Fibroblast of lung (primary cell): Measurements from ENCODE around the gene SLC16A1. TPM values are rescaled to one million over a fixed set of nuclear protein-coding genes. Genes with fewer than 3 reads are reported as not detected.

Source experiments
- DNase-seq, 2 donors: peaks; one replicate each; pipeline versions ENCODE4 v3.0.0 to v3.0.0-alpha.2; 2010; ENCODE audit warnings: low read depth in 2 of 2
- H2AFZ ChIP-seq: 2 replicates; pipeline ENCODE4 v1.5.1; 2012; ENCODE audit warnings: low read length, control low read depth, inconsistent platforms
- H3K27ac ChIP-seq: 2 replicates; pipeline ENCODE4 v1.5.1; 2011; ENCODE audit warnings: low read length, control low read depth; ENCODE audit not compliant: insufficient read depth
- H3K27me3 ChIP-seq: 2 replicates; pipeline ENCODE4 v1.5.1; 2011; ENCODE audit warnings: mild to moderate bottlenecking, low read length; ENCODE audit not compliant: control insufficient read depth, insufficient read depth
- H3K36me3 ChIP-seq: 2 replicates; pipeline ENCODE4 v1.5.1; 2011; ENCODE audit warnings: low read length; ENCODE audit not compliant: control insufficient read depth, insufficient read depth
- H3K4me1 ChIP-seq: 2 replicates; pipeline ENCODE4 v1.5.1; 2011; ENCODE audit warnings: low read length; ENCODE audit not compliant: control insufficient read depth, insufficient read depth; ENCODE audit errors: extremely low read depth
- H3K4me2 ChIP-seq: 2 replicates; pipeline ENCODE4 v1.5.1; 2011; ENCODE audit warnings: low read length, control low read depth; ENCODE audit not compliant: insufficient read depth; ENCODE audit errors: extremely low read depth
- H3K4me3 ChIP-seq, 4 experiments: fragments of 200-600 bp in 1 of 4; sonication (generic) in 1 of 4; replicated peaks in 1 of 4; 2 replicates each; pipeline ENCODE4 v1.5.1; 2011 to 2016; ENCODE audit warnings: low read length in 4 of 4, low read depth in 3 of 4, mild to moderate bottlenecking in 3 of 4, control low read depth in 2 of 4, inconsistent platforms in 1 of 4, mixed read lengths in 1 of 4; ENCODE audit not compliant: insufficient read depth in 1 of 4; ENCODE audit errors: control extremely low read depth in 1 of 4
- H3K79me2 ChIP-seq: 2 replicates; pipeline ENCODE4 v1.5.1; 2012; ENCODE audit warnings: mild to moderate bottlenecking, low read length, inconsistent platforms; ENCODE audit not compliant: control insufficient read depth, insufficient read depth
- H3K9ac ChIP-seq: 2 replicates; pipeline ENCODE4 v1.5.1; 2011; ENCODE audit warnings: mild to moderate bottlenecking, low read length, control low read depth; ENCODE audit not compliant: insufficient read depth
- H3K9me3 ChIP-seq: 2 replicates; pipeline ENCODE4 v1.5.1; 2012; ENCODE audit warnings: low read depth, low read length; ENCODE audit not compliant: control insufficient read depth, insufficient read depth
- H4K20me1 ChIP-seq: 2 replicates; pipeline ENCODE4 v1.5.1; 2011; ENCODE audit warnings: low read length; ENCODE audit not compliant: control insufficient read depth, insufficient read depth; ENCODE audit errors: extremely low read depth
- CTCF ChIP-seq, 2 donors: IDR thresholded peaks in 1 of 2; conservative IDR thresholded peaks in 1 of 2; 1 replicate in 1 of 2; 2 replicates in 1 of 2; pipeline ENCODE4 v1.5.1; 2011 to 2012; ENCODE audit warnings: low read length in 2 of 2, control low read depth in 1 of 2, inconsistent platforms in 1 of 2, low read depth in 1 of 2, mild to moderate bottlenecking in 1 of 2
- EZH2 ChIP-seq: IDR thresholded peaks from 2 replicates; pipeline ENCODE4 v1.5.1; 2012; ENCODE audit warnings: low read length, control low read depth, mild to moderate bottlenecking; ENCODE audit errors: missing control alignments
- polyA plus RNA-seq, 2 donors: library from polyadenylated mRNA; depleted of rRNA in 1 of 2; stranded (reverse) in 1 of 2; unstranded in 1 of 2; fragments of >200 nt; gene quantifications; 2 replicates each; pipeline ENCODE4 v1.2.1, GENCODE V29; 2011 to 2012; ENCODE audit warnings: missing spikeins in 1 of 2
- total RNA-seq: library from RNA; depleted of rRNA; stranded (reverse); fragments of >200 nt; gene quantifications from 2 replicates; pipeline ENCODE4 v1.2.1, GENCODE V29; 2014

SLC16A1 gene
- total and polyA plus RNA-seq, 2 donors (not counting 1 experiment from before 2014, with no cell fraction given) = 51.3 to 59.1 TPM

GRCh38 chr1:112938210-112938609, 17.8 kb downstream of the SLC16A1 start:
- Histone ChIP-seq H3K27ac (no peak overlapping the region), H3K27me3 (no peaks in the 10 kb centered on the region), H3K9me3 (no peaks in the 10 kb centered on the region), H4K20me1 (no peaks in the 10 kb centered on the region), H2AFZ (no peak overlapping the region), H3K4me3 (no peak overlapping the region), H3K9ac (no peak overlapping the region), H3K36me3 (no peaks in the 10 kb centered on the region), H3K79me2 (peaks cover 2% of the 10 kb centered on the region), H3K4me1 (peaks cover 2% of the 10 kb centered on the region), H3K4me2 (no peak overlapping the region)
- no peak for TF ChIP-seq EZH2
- no peak for TF ChIP-seq CTCF (conservative IDR thresholded peaks at IDR 0.05 in 1 of 2, IDR thresholded peaks at IDR 0.05 in 1 of 2; ENCODE audit: low read depth in 1 of 2, low read length in 2 of 2)
- peak; percentile 14 to 44 for DNase-seq

- H3K9ac ChIP-seq = no peak overlapping the region
- H3K4me3 ChIP-seq = no peak overlapping the region
These were observed 18.5 kb downstream of the SLC16A1 start for GRCh38 chr1:112937495-112937894.

DNA sequence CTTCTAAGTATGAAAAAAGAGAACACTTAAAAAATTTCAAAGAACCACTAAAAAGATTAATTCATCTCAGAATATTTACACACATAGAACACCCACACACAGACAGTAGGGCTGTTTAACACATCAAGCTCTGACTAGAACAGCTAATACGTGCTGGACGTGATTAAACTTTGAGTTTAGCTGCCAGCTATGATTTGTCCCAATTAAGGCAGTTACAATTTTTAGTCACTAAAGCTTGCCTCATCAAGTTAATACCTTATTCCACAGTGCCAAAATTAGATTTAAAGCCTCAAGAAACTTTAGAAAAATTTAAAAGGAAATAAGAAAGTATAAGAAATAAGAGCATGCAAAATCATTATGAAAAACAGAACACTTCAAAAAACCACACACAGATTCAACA, 18.9 kb downstream of the SLC16A1 start:
- peak in 1 of 2 donors; percentile 60 for DNase-seq
- Histone ChIP-seq H3K9me3 (no peaks in the 10 kb centered on the region), H4K20me1 (no peaks in the 10 kb centered on the region), H3K4me3 (no peak overlapping the region), H3K4me2 (no peak overlapping the region), H2AFZ (no peak overlapping the region), H3K9ac (no peak overlapping the region), H3K4me1 (peaks cover 2% of the 10 kb centered on the region), H3K27me3 (no peaks in the 10 kb centered on the region), H3K27ac (no peak overlapping the region), H3K79me2 (peaks cover 2% of the 10 kb centered on the region), H3K36me3 (no peaks in the 10 kb centered on the region)
- no peak for TF ChIP-seq CTCF (conservative IDR thresholded peaks at IDR 0.05 in 1 of 2, IDR thresholded peaks at IDR 0.05 in 1 of 2; ENCODE audit: low read depth in 1 of 2, low read length in 2 of 2)
- no peak for TF ChIP-seq EZH2

More at GRCh38 chr1:112937495-112937894, 18.5 kb downstream of the SLC16A1 start:
- TF ChIP-seq EZH2 = no peak
- no peak for TF ChIP-seq CTCF (conservative IDR thresholded peaks at IDR 0.05 in 1 of 2, IDR thresholded peaks at IDR 0.05 in 1 of 2; ENCODE audit: low read depth in 1 of 2, low read length in 2 of 2)
- Histone ChIP-seq H3K9me3 (no peaks in the 10 kb centered on the region), H3K79me2 (peaks cover 2% of the 10 kb centered on the region), H3K4me1 (peaks cover 2% of the 10 kb centered on the region), H3K27ac (no peak overlapping the region), H4K20me1 (no peaks in the 10 kb centered on the region), H3K27me3 (no peaks in the 10 kb centered on the region), H3K4me2 (no peak overlapping the region), H2AFZ (no peak overlapping the region), H3K36me3 (no peaks in the 10 kb centered on the region)
- DNase-seq = no peak
